Natural killer cell (primary cell): ENCODE results near the gene ERI3. TPM values are rescaled to one million over a fixed set of nuclear protein-coding genes. Genes with fewer than 3 reads are reported as not detected.

Source experiments
- ATAC-seq, 3 donors: fragments of 150-1000 bp in 2 of 3; fragments of 200-7000 bp in 1 of 3; cut with Tn5 transposase; 1 replicate in 1 of 3; 2 replicates in 2 of 3; pipeline ENCODE4 v1.10.0; 2021; ENCODE audit warnings: mild to moderate bottlenecking in 2 of 3, moderate library complexity in 2 of 3
- DNase-seq, 2 donors: peaks; one replicate each; pipeline versions ENCODE4 v3.0.0 to v3.0.0-alpha.2; 2013 to 2021; ENCODE audit warnings: mixed read lengths in 1 of 2
- H3K27ac ChIP-seq: one replicate; pipeline ENCODE4 v1.5.1; 2013; ENCODE audit warnings: mild to moderate bottlenecking, low read length
- H3K27me3 ChIP-seq: one replicate; pipeline ENCODE4 v1.6.1; 2013; ENCODE audit warnings: low read length; ENCODE audit not compliant: control insufficient read depth, insufficient read depth
- H3K36me3 ChIP-seq: one replicate; pipeline ENCODE4 v1.6.1; 2013; ENCODE audit warnings: low read length; ENCODE audit not compliant: control insufficient read depth, insufficient read depth
- H3K4me1 ChIP-seq: one replicate; pipeline ENCODE4 v1.6.1; 2013; ENCODE audit warnings: low read length; ENCODE audit not compliant: control insufficient read depth, insufficient read depth
- H3K4me3 ChIP-seq: one replicate; pipeline ENCODE4 v1.5.1; 2013; ENCODE audit warnings: low read length
- H3K9me3 ChIP-seq: one replicate; pipeline ENCODE4 v1.6.1; 2013; ENCODE audit warnings: low read length; ENCODE audit not compliant: control insufficient read depth, insufficient read depth
- H3K27ac Mint-ChIP-seq, 2 donors: one replicate each; pipeline ENCODE4 v1.8.0; 2022; ENCODE audit warnings: mild to moderate bottlenecking in 2 of 2, mixed read lengths in 2 of 2, moderate library complexity in 1 of 2
- H3K27me3 Mint-ChIP-seq, 2 donors: one replicate each; pipeline ENCODE4 v1.8.0; 2022; ENCODE audit warnings: low read depth in 2 of 2, mixed read lengths in 2 of 2
- H3K36me3 Mint-ChIP-seq: one replicate; pipeline ENCODE4 v1.8.0; 2022; ENCODE audit warnings: mixed read lengths
- H3K4me1 Mint-ChIP-seq, 2 donors: one replicate each; pipeline ENCODE4 v1.8.0; 2022; ENCODE audit warnings: mixed read lengths in 2 of 2
- H3K4me3 Mint-ChIP-seq: one replicate; pipeline ENCODE4 v1.8.0; 2022; ENCODE audit warnings: mild to moderate bottlenecking, moderate library complexity, mixed read lengths
- H3K9me3 Mint-ChIP-seq, 2 donors: one replicate each; pipeline ENCODE4 v1.8.0; 2022; ENCODE audit warnings: mixed read lengths in 2 of 2
- CTCF ChIP-seq: fragments of 200-600 bp; IDR thresholded peaks from one replicate; pipeline ENCODE4 v1.8.0; 2022; ENCODE audit warnings: antibody characterized with exemption
- whole genome bisulfite sequencing: methylation state at CpG from one replicate; pipeline ENCODE4 v1.1.7; 2013; ENCODE audit warnings: missing lambda C conversion rate; ENCODE audit not compliant: insufficient coverage; 5-methylcytosine and 5-hydroxymethylcytosine counted together
- intact Hi-C: fragments of 100-400 bp; cut with micrococcal nuclease; formaldehyde crosslinking; loops from one replicate; pipeline ENCODE4 v1.14.2; 2022
- total RNA-seq, 4 donors: library from RNA; stranded (reverse); fragments of 120-200 nt in 1 of 4; gene quantifications; one replicate each; pipeline versions ENCODE4 v1.2.3 to v1.2.4, GENCODE V29; 2013 to 2022

The ERI3 gene
- total RNA-seq, 3 donors from 2014 or later (not counting 1 experiment from before 2014, with no cell fraction given): 28.3 to 35.3 (median 30.4) TPM

GRCh38 chr1:44220001-44220751 lies 134.9 kb downstream of the ERI3 start:
- intact Hi-C loops: no loop called here
- no peak for TF ChIP-seq CTCF

GRCh38 chr1:44219301-44219626 lies 135.8 kb downstream of the ERI3 start:
- intact Hi-C loops: loop anchor here (2.0 kb wide), 1 partner anchor 100 kb away; no protein-coding TSS in a partner anchor
- H3K36me3 ChIP-seq: peaks cover 49% of the 10 kb centered on the region
- H3K27me3 ChIP-seq: no peaks in the 10 kb centered on the region
- no peak overlapping the region for H3K27ac Mint-ChIP-seq
- peaks cover 18 to 41% of the 10 kb centered on the region in 2 donors for H3K4me1 Mint-ChIP-seq
- no peaks in the 10 kb centered on the region for H3K9me3 ChIP-seq
- ATAC-seq: no peak
- no peaks in the 10 kb centered on the region for H3K36me3 Mint-ChIP-seq
- TF ChIP-seq CTCF: no peak
- WGBS: 98% methylated on average over 6 of the region's 6 CpGs
- H3K9me3 Mint-ChIP-seq: no peaks in the 10 kb centered on the region
- DNase-seq: no peak
- H3K4me1 ChIP-seq: peaks cover 14% of the 10 kb centered on the region
- H3K4me3 ChIP-seq: no peak overlapping the region
- no peak overlapping the region for H3K27ac ChIP-seq
- H3K27me3 Mint-ChIP-seq: no peaks in the 10 kb centered on the region
- no peak overlapping the region for H3K4me3 Mint-ChIP-seq

More at GRCh38 chr1:44220001-44220751, 134.9 kb downstream of the ERI3 start:
- no peaks in the 10 kb centered on the region for H3K9me3 ChIP-seq
- Mint-ChIP-seq H3K27ac (no peak overlapping the region), H3K9me3 (no peaks in the 10 kb centered on the region), H3K36me3 (no peaks in the 10 kb centered on the region), H3K4me3 (no peak overlapping the region), H3K27me3 (no peaks in the 10 kb centered on the region), H3K4me1 (peaks cover 10 to 36% of the 10 kb centered on the region in 2 donors)
- H3K27me3 ChIP-seq: no peaks in the 10 kb centered on the region
- 86% methylated on average over 31 of the region's 31 CpGs for WGBS
- peaks cover 44% of the 10 kb centered on the region for H3K36me3 ChIP-seq
- H3K27ac ChIP-seq: no peak overlapping the region
- peaks cover 7% of the 10 kb centered on the region for H3K4me1 ChIP-seq
- ATAC-seq (no peak), DNase-seq (no peak)
- H3K4me3 ChIP-seq: no peak overlapping the region

- Histone ChIP-seq H3K27ac (no peak overlapping the region), H3K4me1 (peaks cover 19% of the 10 kb centered on the region), H3K9me3 (no peaks in the 10 kb centered on the region), H3K36me3 (peaks cover 49% of the 10 kb centered on the region), H3K27me3 (no peaks in the 10 kb centered on the region), H3K4me3 (no peak overlapping the region)
- Mint-ChIP-seq H3K27me3 (no peaks in the 10 kb centered on the region), H3K4me3 (no peak overlapping the region), H3K4me1 (peaks cover 24 to 44% of the 10 kb centered on the region in 2 donors), H3K27ac (no peak overlapping the region), H3K9me3 (no peaks in the 10 kb centered on the region), H3K36me3 (no peaks in the 10 kb centered on the region)
- DNase-seq (no peak), ATAC-seq (no peak)
- TF ChIP-seq CTCF: no peak
- 97% methylated on average over 24 of the region's 24 CpGs for WGBS
- intact Hi-C loops: loop anchor here (2.0 kb wide), 1 partner anchor 100 kb away; no protein-coding TSS in a partner anchor
These were observed 136.4 kb downstream of the ERI3 start for GRCh38 chr1:44218503-44219300.
